DND-41 (cell line): ENCODE measurements around the gene DCP1B.

Experiments used
- EZH2 ChIP-seq: IDR thresholded peaks from 3 replicates; pipeline ENCODE4 v1.6.1; 2012; ENCODE audit warnings: borderline replicate concordance, low read depth, mild to moderate bottlenecking, moderate library complexity, low read length, inconsistent platforms; ENCODE audit not compliant: severe bottlenecking
- TF ChIP-seq, protein P1 (sequence below): IDR thresholded peaks from 2 replicates; pipeline ENCODE4 v1.5.1; 2012; ENCODE audit warnings: borderline replicate concordance, low read length, moderate library complexity, mild to moderate bottlenecking; ENCODE audit not compliant: poor library complexity, severe bottlenecking; ENCODE audit errors: extremely low read depth

DNA sequence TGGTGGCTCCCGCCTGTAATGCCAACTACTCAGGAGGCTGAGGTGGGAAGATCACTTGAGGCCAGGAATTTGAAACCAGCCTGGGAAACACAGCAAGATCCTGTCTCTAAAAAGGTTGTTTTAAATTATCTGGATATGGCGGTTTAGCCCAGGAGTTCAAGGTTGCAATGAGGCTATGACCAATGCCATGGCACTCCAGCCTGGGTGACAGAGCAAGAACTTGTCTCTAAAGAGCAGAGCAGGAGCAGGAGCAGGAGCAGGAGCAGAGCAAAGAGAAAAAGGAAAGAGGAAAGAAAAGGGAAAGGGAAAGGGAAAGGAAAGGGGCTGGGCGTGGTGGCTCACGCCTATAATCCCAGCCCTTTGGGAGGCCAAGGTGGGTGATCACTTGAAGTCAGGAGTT is 15.1 kb downstream of the DCP1B start:
- TF ChIP-seq, protein P1, sequence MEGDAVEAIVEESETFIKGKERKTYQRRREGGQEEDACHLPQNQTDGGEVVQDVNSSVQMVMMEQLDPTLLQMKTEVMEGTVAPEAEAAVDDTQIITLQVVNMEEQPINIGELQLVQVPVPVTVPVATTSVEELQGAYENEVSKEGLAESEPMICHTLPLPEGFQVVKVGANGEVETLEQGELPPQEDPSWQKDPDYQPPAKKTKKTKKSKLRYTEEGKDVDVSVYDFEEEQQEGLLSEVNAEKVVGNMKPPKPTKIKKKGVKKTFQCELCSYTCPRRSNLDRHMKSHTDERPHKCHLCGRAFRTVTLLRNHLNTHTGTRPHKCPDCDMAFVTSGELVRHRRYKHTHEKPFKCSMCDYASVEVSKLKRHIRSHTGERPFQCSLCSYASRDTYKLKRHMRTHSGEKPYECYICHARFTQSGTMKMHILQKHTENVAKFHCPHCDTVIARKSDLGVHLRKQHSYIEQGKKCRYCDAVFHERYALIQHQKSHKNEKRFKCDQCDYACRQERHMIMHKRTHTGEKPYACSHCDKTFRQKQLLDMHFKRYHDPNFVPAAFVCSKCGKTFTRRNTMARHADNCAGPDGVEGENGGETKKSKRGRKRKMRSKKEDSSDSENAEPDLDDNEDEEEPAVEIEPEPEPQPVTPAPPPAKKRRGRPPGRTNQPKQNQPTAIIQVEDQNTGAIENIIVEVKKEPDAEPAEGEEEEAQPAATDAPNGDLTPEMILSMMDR: no peak
- no peak for TF ChIP-seq EZH2
